IMR-90 (cell line): ENCODE data around the gene MILR1. TPM values are rescaled to one million over a fixed set of nuclear protein-coding genes. Genes with fewer than 3 reads are reported as not detected.
A peak's percentile ranks its signal among the peaks of the same experiment; 100 is the strongest.

ENCODE experiments used
- ATAC-seq: fragments of 200-7000 bp; cut with Tn5 transposase; 2 replicates; pipeline ENCODE4 v1.9.1; 2020; ENCODE audit warnings: low read depth, mild to moderate bottlenecking, moderate library complexity
- BruUV-seq: library from RNA; stranded (reverse); fragments of 400-500 nt; replicated peaks from 2 replicates; lab custom pipeline; 2021; lab: Mats Ljungman, UMichigan
- CTCF ChIA-PET: fragments of 300-600 bp; formaldehyde crosslinking; extraction: SDS; loops from one replicate; lab custom pipeline; 2021; ENCODE audit warnings: antibody characterized with exemption; lab: Yijun Ruan, JAX
- POLR2A ChIA-PET: fragments of 300-600 bp; sonication (Branson Sonifier 250); formaldehyde crosslinking; loops from one replicate; lab custom pipeline; 2022; ENCODE audit warnings: antibody characterized with exemption; ENCODE audit not compliant: unreplicated experiment; lab: Charles Lee
- DNase-seq: peaks from one replicate; pipeline ENCODE4 v3.0.0; 2013
- H2AFZ ChIP-seq: replicated peaks from 2 replicates; pipeline ENCODE3; 2013; ENCODE audit warnings: low read length, mild to moderate bottlenecking; ENCODE audit not compliant: poor library complexity
- H2AK5ac ChIP-seq: 2 replicates; pipeline ENCODE4 v1.6.1; 2013; ENCODE audit warnings: low read depth, low read length, inconsistent platforms
- H2AK9ac ChIP-seq: replicated peaks from 2 replicates; pipeline ENCODE3; 2013; ENCODE audit warnings: mild to moderate bottlenecking, low read depth, low read length, moderate library complexity; ENCODE audit not compliant: poor library complexity
- H2BK120ac ChIP-seq: 2 replicates; pipeline ENCODE4 v1.6.1; 2013; ENCODE audit warnings: low read depth, low read length, inconsistent platforms
- H2BK15ac ChIP-seq: 3 replicates; pipeline ENCODE4 v1.6.1; 2013; ENCODE audit warnings: low read depth, low read length, inconsistent platforms
- H2BK20ac ChIP-seq: 2 replicates; pipeline ENCODE4 v1.6.1; 2013; ENCODE audit warnings: low read depth, mild to moderate bottlenecking, inconsistent platforms, low read length, moderate library complexity
- H2BK5ac ChIP-seq: 2 replicates; pipeline ENCODE4 v1.6.1; 2013; ENCODE audit warnings: mild to moderate bottlenecking, low read depth, low read length, inconsistent platforms; ENCODE audit not compliant: poor library complexity, severe bottlenecking
- H3K14ac ChIP-seq: replicated peaks from 2 replicates; pipeline ENCODE4 v1.6.1; 2013; ENCODE audit warnings: low read depth, low read length, inconsistent platforms
- H3K18ac ChIP-seq: 2 replicates; pipeline ENCODE4 v1.6.1; 2013; ENCODE audit warnings: low read depth, low read length, control low read depth
- H3K23ac ChIP-seq: 2 replicates; pipeline ENCODE4 v1.6.1; 2013; ENCODE audit warnings: low read depth, low read length, inconsistent platforms
- H3K27ac ChIP-seq: 2 replicates; pipeline ENCODE4 v1.5.1; 2013; ENCODE audit warnings: mild to moderate bottlenecking, control low read depth, low read length; ENCODE audit not compliant: insufficient read depth
- H3K27me3 ChIP-seq: 2 replicates; pipeline ENCODE4 v1.6.1; 2013; ENCODE audit warnings: low read length; ENCODE audit not compliant: control insufficient read depth, insufficient read depth
- H3K36me3 ChIP-seq: 2 replicates; pipeline ENCODE4 v1.6.1; 2013; ENCODE audit warnings: low read length, mixed read lengths; ENCODE audit not compliant: control insufficient read depth, insufficient read depth
- H3K4ac ChIP-seq: 2 replicates; pipeline ENCODE4 v1.6.1; 2013; ENCODE audit warnings: low read depth, low read length, inconsistent platforms
- H3K4me1 ChIP-seq: 2 replicates; pipeline ENCODE4 v1.6.1; 2013; ENCODE audit warnings: low read length, mixed read lengths; ENCODE audit not compliant: control insufficient read depth, insufficient read depth
- H3K4me2 ChIP-seq: 2 replicates; pipeline ENCODE4 v1.6.1; 2013; ENCODE audit warnings: low read depth, mild to moderate bottlenecking, control low read depth, low read length, moderate library complexity
- H3K4me3 ChIP-seq: 2 replicates; pipeline ENCODE4 v1.5.1; 2013; ENCODE audit warnings: low read depth, mild to moderate bottlenecking, control low read depth, low read length, moderate library complexity; ENCODE audit not compliant: insufficient read depth
- H3K56ac ChIP-seq: 2 replicates; pipeline ENCODE4 v1.6.1; 2013; ENCODE audit warnings: low read length, inconsistent platforms; ENCODE audit not compliant: insufficient read depth; ENCODE audit errors: extremely low read depth
- H3K79me1 ChIP-seq, 2 experiments: 2 replicates each; pipeline ENCODE4 v1.6.1; 2013; ENCODE audit warnings: low read length in 2 of 2, inconsistent platforms in 1 of 2, low read depth in 1 of 2
- H3K9ac ChIP-seq: 2 replicates; pipeline ENCODE4 v1.6.1; 2013; ENCODE audit warnings: low read depth, low read length, control low read depth
- H3K9me1 ChIP-seq: 2 replicates; pipeline ENCODE4 v1.6.1; 2013; ENCODE audit warnings: low read length, inconsistent platforms; ENCODE audit not compliant: insufficient read depth
- H3K9me3 ChIP-seq: 2 replicates; pipeline ENCODE4 v1.6.1; 2013; ENCODE audit warnings: low read length; ENCODE audit not compliant: control insufficient read depth, insufficient read depth
- H4K20me1 ChIP-seq: 2 replicates; pipeline ENCODE4 v1.6.1; 2013; ENCODE audit warnings: low read length, inconsistent platforms; ENCODE audit not compliant: insufficient read depth
- H4K5ac ChIP-seq: 2 replicates; pipeline ENCODE4 v1.6.1; 2013; ENCODE audit warnings: mild to moderate bottlenecking, low read depth, low read length, control low read depth
- H4K8ac ChIP-seq, 2 experiments: 2 replicates each; pipeline ENCODE4 v1.6.1; 2013; ENCODE audit warnings: low read depth in 2 of 2, low read length in 2 of 2, control low read depth in 1 of 2, inconsistent platforms in 1 of 2
- H4K91ac ChIP-seq: 2 replicates; pipeline ENCODE4 v1.6.1; 2013; ENCODE audit warnings: low read depth, low read length, inconsistent platforms; ENCODE audit not compliant: insufficient read depth
- MXI1 ChIP-seq: IDR thresholded peaks from 2 replicates; pipeline ENCODE4 v1.6.1; 2012; ENCODE audit warnings: low read depth, mild to moderate bottlenecking, low read length, moderate library complexity, borderline replicate concordance
- NFE2L2 ChIP-seq: fragments of 150-350 bp; IDR thresholded peaks from 2 replicates; pipeline ENCODE4 v1.6.1; 2016; ENCODE audit warnings: low read depth, mild to moderate bottlenecking, low read length
- WGBS, 2 experiments: methylation state at CpG; one replicate each; pipeline versions ENCODE4 v1.1.5 to v1.1.7; 2013; ENCODE audit warnings: missing lambda C conversion rate in 2 of 2; ENCODE audit not compliant: insufficient read length in 1 of 2; ENCODE audit errors: extremely low coverage in 2 of 2; 5-methylcytosine and 5-hydroxymethylcytosine counted together
- dilution Hi-C: fragments of 300-500 bp; cut with HindIII; formaldehyde crosslinking; loops from one replicate; pipeline ENCODE4 v1.14.3; 2018; ENCODE audit warnings: low sequenced_read_pairs; ENCODE audit not compliant: unreplicated experiment
- in situ Hi-C: fragments of 300-500 bp; cut with MboI; formaldehyde crosslinking; loops from 3 replicates; pipeline ENCODE4 v1.14.3; 2019; ENCODE audit warnings: low sequenced_read_pairs, inconsistent platforms, mixed read lengths
- intact Hi-C: fragments of 100-400 bp; cut with micrococcal nuclease; formaldehyde crosslinking; loops from 2 replicates; pipeline ENCODE4 v1.10.0; 2022
- polyA plus RNA-seq, 3 experiments: library from polyadenylated mRNA; depleted of rRNA; stranded (reverse); fragments of >200 nt; gene quantifications; 2 replicates each; pipeline ENCODE4 v1.2.3, GENCODE V29; 2012; ENCODE audit warnings: low replicate concordance in 1 of 3
- total RNA-seq: library from RNA; depleted of rRNA; stranded (reverse); fragments of >200 nt; gene quantifications from 2 replicates; pipeline ENCODE4 v1.2.3, GENCODE V29; 2012

The MILR1 gene
- total and polyA plus RNA-seq, 2 of the 4 experiments (the other 2 are of a cell fraction), result 0.36 to 0.44 TPM

DNA sequence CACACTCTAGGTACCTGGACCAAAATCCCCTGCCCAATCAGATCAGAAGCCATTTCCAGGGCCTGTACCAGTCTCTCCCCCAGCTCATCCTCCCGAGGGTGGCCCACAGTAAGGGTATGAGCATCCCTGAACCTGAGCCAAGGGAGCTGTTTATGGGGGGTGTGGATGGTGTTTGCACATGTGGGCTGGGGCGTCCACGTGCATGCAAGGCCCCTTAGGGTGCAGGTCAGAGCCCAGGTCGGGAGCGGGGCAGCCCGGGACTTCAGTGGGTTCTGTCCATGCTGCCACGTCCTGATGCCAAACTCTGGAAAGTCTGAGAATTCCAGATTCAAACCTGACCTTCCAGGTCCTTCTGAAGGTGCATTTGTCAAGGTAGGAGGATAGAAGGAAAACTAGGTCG, 9.8 kb downstream of the MILR1 start:
- dilution Hi-C loops, result no loop called here
- Histone ChIP-seq H2BK15ac (no peak overlapping the region), H2BK120ac (no peak overlapping the region), H2AK9ac (peak overlapping the region; percentile 44), H3K27me3 (no peaks in the 10 kb centered on the region; the same call in 1 of the 2 replicates), H4K5ac (no peak overlapping the region), H4K20me1 (no peaks in the 10 kb centered on the region), H2BK20ac (no peak overlapping the region), H3K36me3 (no peaks in the 10 kb centered on the region), H2AK5ac (no peak overlapping the region; the same call in 1 of the 2 replicates), H3K9me3 (no peaks in the 10 kb centered on the region), H4K8ac (no peak overlapping the region), H3K4me3 (no peak overlapping the region), H3K4ac (no peak overlapping the region), H3K79me1 (no peaks in the 10 kb centered on the region), H4K91ac (no peak overlapping the region), H3K9me1 (peaks cover 11% of the 10 kb centered on the region; the same call in 1 of the 2 replicates), H3K27ac (no peak overlapping the region), H3K4me1 (peaks cover 8% of the 10 kb centered on the region), H3K9ac (no peak overlapping the region), H3K18ac (no peak overlapping the region), H3K4me2 (no peak overlapping the region), H3K56ac (no peak overlapping the region), H2BK5ac (no peak overlapping the region), H3K23ac (no peak overlapping the region), H3K14ac (no peak overlapping the region), H2AFZ (peak overlapping the region; percentile 1)
- ChIA-PET CTCF (no interaction called here), POLR2A (no interaction called here)
- WGBS, 2 experiments, result no CpG with 5 or more reads among the region's 8 CpGs
- TF ChIP-seq NFE2L2 (no peak), MXI1 (no peak)
- no TSS peak for BruUV-seq
- intact Hi-C loops, result no loop called here
- DNase-seq (no peak), ATAC-seq (no peak)
- in situ Hi-C loops, result no loop called here
